Endometrial microvascular endothelial cells (primary cell): ENCODE data around the gene NAB2. TPM values are rescaled to one million over a fixed set of nuclear protein-coding genes. Genes with fewer than 3 reads are reported as not detected.

Source experiments
- total RNA-seq: library from RNA; depleted of rRNA; stranded (reverse); fragments of >200 nt; gene quantifications from one replicate; pipeline ENCODE4 v1.2.3, GENCODE V29; 2015; ENCODE audit errors: inconsistent ontology term

The NAB2 gene
- total RNA-seq, 1 donor from 2014 or later: 13.0 TPM

Other genes starting within 250 kb of the NAB2 start
- gene SDR9C7, start 154.7 kb upstream of the NAB2 start, total RNA-seq: not detected
- not detected for gene RDH16, start 131.5 kb upstream of the NAB2 start, total RNA-seq
- gene ZBTB39, start 82.6 kb upstream of the NAB2 start, total RNA-seq: 3.1 TPM
- gene TAC3, start 72.6 kb upstream of the NAB2 start, total RNA-seq: not detected
- gene MYO1A, start 39.0 kb upstream of the NAB2 start, total RNA-seq: not detected
- gene NEMP1, start 10.3 kb upstream of the NAB2 start, total RNA-seq: 12.6 TPM
- gene STAT6, start 22.2 kb downstream of the NAB2 start, total RNA-seq: 94.0 TPM
- 3.1 TPM for gene LRP1, start 39.4 kb downstream of the NAB2 start, total RNA-seq
- gene LRP1-AS, start 58.5 kb downstream of the NAB2 start, total RNA-seq: not detected
- gene NXPH4, start 127.7 kb downstream of the NAB2 start, total RNA-seq: 0.19 TPM
- 172 TPM for gene SHMT2, start 140.6 kb downstream of the NAB2 start, total RNA-seq
- gene STAC3, start 162.1 kb downstream of the NAB2 start, total RNA-seq: 0.37 TPM